ENCODE data around the gene ANAPC7. TPM values are rescaled to one million over a fixed set of nuclear protein-coding genes. Genes with fewer than 3 reads are reported as not detected.

ANAPC7 gene
- total and polyA plus RNA-seq, 9 donors = 46.2 to 79.7 (median 53.6) TPM

Other genes with a start within 250 kb of the ANAPC7 start
- 312 TPM for gene ATP2A2, start 122.5 kb downstream of the ANAPC7 start, total RNA-seq
- 100 to 1,000 TPM; 436 to 712 (median 589) TPM for gene ATP2A2, start 122.5 kb downstream of the ANAPC7 start, polyA plus RNA-seq (ENCODE audit: insufficient read depth in 1 of 8, insufficient read length in 8 of 8, low replicate concordance in 1 of 8)
- 132 TPM for gene ARPC3, start 46.6 kb upstream of the ANAPC7 start, total RNA-seq
- gene ARPC3, start 46.6 kb upstream of the ANAPC7 start, polyA plus RNA-seq (ENCODE audit: insufficient read depth in 1 of 8, insufficient read length in 8 of 8, low replicate concordance in 1 of 8) = 100 to 1,000 TPM; 118 to 156 (median 138) TPM
- 18.0 TPM for gene GPN3, start 64.5 kb upstream of the ANAPC7 start, total RNA-seq
- 10 to 100 TPM; 22.9 to 28.4 (median 23.6) TPM for gene GPN3, start 64.5 kb upstream of the ANAPC7 start, polyA plus RNA-seq (ENCODE audit: insufficient read depth in 1 of 8, insufficient read length in 8 of 8, low replicate concordance in 1 of 8)
- gene FAM216A, start 65.1 kb upstream of the ANAPC7 start, total RNA-seq = 12.2 TPM
- gene FAM216A, start 65.1 kb upstream of the ANAPC7 start, polyA plus RNA-seq (ENCODE audit: insufficient read depth in 1 of 8, insufficient read length in 8 of 8, low replicate concordance in 1 of 8) = 10 to 100 TPM; 12.8 to 18.3 (median 15.1) TPM
- 71.6 TPM for gene VPS29, start 98.4 kb upstream of the ANAPC7 start, total RNA-seq
- gene VPS29, start 98.4 kb upstream of the ANAPC7 start, polyA plus RNA-seq (ENCODE audit: insufficient read depth in 1 of 8, insufficient read length in 8 of 8, low replicate concordance in 1 of 8) = 100 to 1,000 TPM; 110 to 155 (median 119) TPM
- gene RAD9B, start 98.6 kb upstream of the ANAPC7 start, total RNA-seq = 3.5 TPM
- 1 to 10 TPM; 1.8 to 3.4 (median 2.1) TPM for gene RAD9B, start 98.6 kb upstream of the ANAPC7 start, polyA plus RNA-seq (ENCODE audit: insufficient read depth in 1 of 8, insufficient read length in 8 of 8, low replicate concordance in 1 of 8)
- gene PPTC7, start 179.6 kb upstream of the ANAPC7 start, total RNA-seq = 3.8 TPM
- 10 to 100 TPM in 6 of 8 donors, 1 to 10 TPM in 2; 8.9 to 12.1 (median 11.1) TPM for gene PPTC7, start 179.6 kb upstream of the ANAPC7 start, polyA plus RNA-seq (ENCODE audit: insufficient read depth in 1 of 8, insufficient read length in 8 of 8, low replicate concordance in 1 of 8)
- 24.9 TPM for gene TCTN1, start 210.4 kb upstream of the ANAPC7 start, total RNA-seq
- gene TCTN1, start 210.4 kb upstream of the ANAPC7 start, polyA plus RNA-seq (ENCODE audit: insufficient read depth in 1 of 8, insufficient read length in 8 of 8, low replicate concordance in 1 of 8) = 10 to 100 TPM; 19.0 to 24.4 (median 20.3) TPM

Measured in muscle of leg (tissue), 9 donors.